ENCODE results near the gene MEGF9.

DNA sequence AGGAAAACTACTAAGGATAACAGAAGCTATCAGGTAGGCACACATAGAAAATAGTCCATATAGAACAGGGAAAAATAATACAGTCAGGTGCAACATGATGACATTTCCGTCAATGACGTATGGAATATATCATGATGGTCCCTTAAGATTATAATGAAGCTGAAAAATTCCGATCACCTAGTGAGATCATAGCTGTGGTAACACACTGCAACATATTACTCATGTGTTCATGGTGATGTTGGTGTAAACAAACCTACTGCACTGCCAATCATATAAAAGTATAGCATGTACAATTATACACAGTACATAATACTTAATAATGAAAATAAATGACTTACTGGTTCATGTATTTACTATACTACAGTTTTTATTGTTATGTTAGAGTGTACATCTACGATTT is 60.0 kb downstream of the MEGF9 start:
- no peak for TF ChIP-seq ZNF891 (CRISPR knock-in tag; IDR thresholded peaks at IDR 0.05)
- no peak for TF ChIP-seq CHD2 (IDR thresholded peaks at IDR 0.05; ENCODE audit: low read depth, low read length)
- TF ChIP-seq ZNF3 (CRISPR knock-in tag; IDR thresholded peaks at IDR 0.05): no peak
- no peak for TF ChIP-seq ZBTB21 (CRISPR knock-in tag; IDR thresholded peaks at IDR 0.05)
- no peak for TF ChIP-seq SOX13 (IDR thresholded peaks at IDR 0.05)
- no peak for TF ChIP-seq SOX13 (CRISPR knock-in tag; conservative IDR thresholded peaks at IDR 0.05 in 1 of 2, IDR thresholded peaks at IDR 0.05 in 1 of 2)
- no peak for TF ChIP-seq TCF7L2 (IDR thresholded peaks at IDR 0.05; ENCODE audit: low read depth, low read length)
- TF ChIP-seq RFX5 (IDR thresholded peaks at IDR 0.05; ENCODE audit: low read depth, low read length): no peak
- TF ChIP-seq SP1 (IDR thresholded peaks at IDR 0.05): no peak
- TF ChIP-seq SP1 (CRISPR knock-in tag; IDR thresholded peaks at IDR 0.05): no peak
- no peak for TF ChIP-seq ZNF138 (CRISPR knock-in tag; IDR thresholded peaks at IDR 0.05; ENCODE audit: low read depth)
- no peak for TF ChIP-seq EP300 (IDR thresholded peaks at IDR 0.05; ENCODE audit: low read depth in 2 of 2, low read length in 2 of 2)
- TF ChIP-seq EP300 (CRISPR knock-in tag; IDR thresholded peaks at IDR 0.05; ENCODE audit: borderline replicate concordance): no peak
- TF ChIP-seq, protein P1, sequence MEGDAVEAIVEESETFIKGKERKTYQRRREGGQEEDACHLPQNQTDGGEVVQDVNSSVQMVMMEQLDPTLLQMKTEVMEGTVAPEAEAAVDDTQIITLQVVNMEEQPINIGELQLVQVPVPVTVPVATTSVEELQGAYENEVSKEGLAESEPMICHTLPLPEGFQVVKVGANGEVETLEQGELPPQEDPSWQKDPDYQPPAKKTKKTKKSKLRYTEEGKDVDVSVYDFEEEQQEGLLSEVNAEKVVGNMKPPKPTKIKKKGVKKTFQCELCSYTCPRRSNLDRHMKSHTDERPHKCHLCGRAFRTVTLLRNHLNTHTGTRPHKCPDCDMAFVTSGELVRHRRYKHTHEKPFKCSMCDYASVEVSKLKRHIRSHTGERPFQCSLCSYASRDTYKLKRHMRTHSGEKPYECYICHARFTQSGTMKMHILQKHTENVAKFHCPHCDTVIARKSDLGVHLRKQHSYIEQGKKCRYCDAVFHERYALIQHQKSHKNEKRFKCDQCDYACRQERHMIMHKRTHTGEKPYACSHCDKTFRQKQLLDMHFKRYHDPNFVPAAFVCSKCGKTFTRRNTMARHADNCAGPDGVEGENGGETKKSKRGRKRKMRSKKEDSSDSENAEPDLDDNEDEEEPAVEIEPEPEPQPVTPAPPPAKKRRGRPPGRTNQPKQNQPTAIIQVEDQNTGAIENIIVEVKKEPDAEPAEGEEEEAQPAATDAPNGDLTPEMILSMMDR (CRISPR knock-in tag; IDR thresholded peaks at IDR 0.05): no peak
- no peak for TF ChIP-seq TRIM24 (CRISPR knock-in tag; IDR thresholded peaks at IDR 0.05)
